H9 (cell line): ENCODE results near the gene BCAS3. TPM values are rescaled to one million over a fixed set of nuclear protein-coding genes. Genes with fewer than 3 reads are reported as not detected.

Experiments used
- DNase-seq: peaks from one replicate; pipeline ENCODE4 v3.0.0-alpha.2; 2017
- H2AFZ ChIP-seq: one replicate; pipeline ENCODE4 v1.6.1; 2013; ENCODE audit warnings: mild to moderate bottlenecking, low read length, control low read depth, moderate library complexity
- H2AK5ac ChIP-seq: 2 replicates; pipeline ENCODE4 v1.6.1; 2013; ENCODE audit warnings: low read length, control low read depth, mixed read lengths; ENCODE audit not compliant: insufficient read length
- H2BK120ac ChIP-seq: one replicate; pipeline ENCODE4 v1.6.1; 2013; ENCODE audit warnings: low read depth, mild to moderate bottlenecking, low read length, control low read depth, inconsistent platforms; ENCODE audit not compliant: poor library complexity, severe bottlenecking
- H2BK12ac ChIP-seq: 2 replicates; pipeline ENCODE4 v1.6.1; 2013; ENCODE audit warnings: low read length, control low read depth, mixed read lengths, low read depth; ENCODE audit not compliant: insufficient read length
- H2BK15ac ChIP-seq: 2 replicates; pipeline ENCODE4 v1.6.1; 2013; ENCODE audit warnings: low read depth, low read length, control low read depth
- H2BK20ac ChIP-seq: one replicate; pipeline ENCODE4 v1.6.1; 2013; ENCODE audit warnings: low read depth, mild to moderate bottlenecking, low read length, control low read depth, inconsistent platforms; ENCODE audit not compliant: poor library complexity, severe bottlenecking
- H2BK5ac ChIP-seq: 2 replicates; pipeline ENCODE4 v1.6.1; 2013; ENCODE audit warnings: low read length, control low read depth, mixed read lengths; ENCODE audit not compliant: insufficient read length
- H3K14ac ChIP-seq: 2 replicates; pipeline ENCODE4 v1.6.1; 2013; ENCODE audit warnings: low read length, control low read depth; ENCODE audit not compliant: insufficient read depth
- H3K18ac ChIP-seq: 2 replicates; pipeline ENCODE4 v1.6.1; 2013; ENCODE audit warnings: low read depth, mild to moderate bottlenecking, mixed read lengths, low read length, control low read depth; ENCODE audit not compliant: insufficient read length
- H3K23ac ChIP-seq: 2 replicates; pipeline ENCODE4 v1.6.1; 2013; ENCODE audit warnings: low read length, control low read depth, mixed read lengths, low read depth; ENCODE audit not compliant: insufficient read length
- H3K23me2 ChIP-seq: 2 replicates; pipeline ENCODE4 v1.6.1; 2013; ENCODE audit warnings: low read depth, mild to moderate bottlenecking, mixed read lengths, low read length, control low read depth; ENCODE audit not compliant: insufficient read length, poor library complexity, severe bottlenecking
- H3K27ac ChIP-seq: 2 replicates; pipeline ENCODE4 v1.5.1; 2013; ENCODE audit warnings: low read length, control low read depth, mixed read lengths, low read depth; ENCODE audit not compliant: insufficient read length
- H3K27me3 ChIP-seq: 2 replicates; pipeline ENCODE4 v1.6.1; 2013; ENCODE audit warnings: low read length, control low read depth, inconsistent platforms; ENCODE audit not compliant: insufficient read depth
- H3K4ac ChIP-seq: 2 replicates; pipeline ENCODE4 v1.6.1; 2013; ENCODE audit warnings: low read depth, mild to moderate bottlenecking, control low read depth, inconsistent platforms, low read length, moderate library complexity
- H3K4me1 ChIP-seq: 2 replicates; pipeline ENCODE4 v1.6.1; 2013; ENCODE audit warnings: low read length, control low read depth, inconsistent platforms; ENCODE audit not compliant: insufficient read depth
- H3K4me2 ChIP-seq: 2 replicates; pipeline ENCODE4 v1.6.1; 2013; ENCODE audit warnings: low read length, control low read depth, mixed read lengths; ENCODE audit not compliant: insufficient read length, insufficient read depth
- H3K56ac ChIP-seq: 2 replicates; pipeline ENCODE4 v1.6.1; 2013; ENCODE audit warnings: low read depth, mild to moderate bottlenecking, mixed read lengths, low read length, control low read depth; ENCODE audit not compliant: insufficient read length
- H3K79me1 ChIP-seq: 2 replicates; pipeline ENCODE4 v1.6.1; 2013; ENCODE audit warnings: low read depth, mild to moderate bottlenecking, moderate library complexity, low read length, control low read depth, inconsistent platforms; ENCODE audit not compliant: insufficient read depth, poor library complexity, severe bottlenecking
- H3K79me2 ChIP-seq: 2 replicates; pipeline ENCODE4 v1.6.1; 2013; ENCODE audit warnings: low read length, control low read depth, inconsistent platforms; ENCODE audit not compliant: insufficient read depth
- H3K9ac ChIP-seq: 2 replicates; pipeline ENCODE4 v1.6.1; 2013; ENCODE audit warnings: low read length, control low read depth, mixed read lengths; ENCODE audit not compliant: insufficient read length; ENCODE audit errors: extremely low read depth
- H3K9me3 ChIP-seq: one replicate; pipeline ENCODE4 v1.6.1; 2013; ENCODE audit warnings: low read depth, low read length, inconsistent platforms; ENCODE audit not compliant: control insufficient read depth
- H3T11ph ChIP-seq: one replicate; pipeline ENCODE4 v1.6.1; 2013; ENCODE audit warnings: mild to moderate bottlenecking, low read length, control low read depth, inconsistent platforms
- H4K20me1 ChIP-seq: one replicate; pipeline ENCODE4 v1.6.1; 2013; ENCODE audit not compliant: control insufficient read depth, insufficient read length, insufficient read depth
- H4K5ac ChIP-seq: 2 replicates; pipeline ENCODE4 v1.6.1; 2013; ENCODE audit warnings: low read depth, mild to moderate bottlenecking, mixed read lengths, low read length, control low read depth; ENCODE audit not compliant: insufficient read length
- H4K8ac ChIP-seq: replicated peaks from 2 replicates; pipeline ENCODE4 v1.6.1; 2013; ENCODE audit warnings: low read length, control low read depth, mixed read lengths, low read depth; ENCODE audit not compliant: insufficient read length
- H4K91ac ChIP-seq: 2 replicates; pipeline ENCODE4 v1.6.1; 2013; ENCODE audit warnings: low read depth, mild to moderate bottlenecking, moderate library complexity, mixed read lengths, low read length, control low read depth; ENCODE audit not compliant: insufficient read length
- H3K27ac Mint-ChIP-seq, 3 experiments: 2 replicates in 2 of 3; 3 replicates in 1 of 3; pipeline ENCODE4 v1.8.0; 2020 to 2021; ENCODE audit warnings: mixed read lengths in 3 of 3, mild to moderate bottlenecking in 1 of 3, moderate library complexity in 1 of 3
- H3K27me3 Mint-ChIP-seq: 2 replicates; pipeline ENCODE4 v1.8.0; 2021; ENCODE audit warnings: low read depth, mild to moderate bottlenecking, moderate library complexity, mixed read lengths
- H3K36me3 Mint-ChIP-seq, 3 experiments: 2 replicates in 2 of 3; 3 replicates in 1 of 3; pipeline ENCODE4 v1.8.0; 2020 to 2021; ENCODE audit warnings: low read depth in 3 of 3, mixed read lengths in 3 of 3; ENCODE audit not compliant: insufficient read depth in 1 of 3
- H3K4me1 Mint-ChIP-seq, 2 experiments: 2 replicates each; pipeline ENCODE4 v1.8.0; 2020; ENCODE audit warnings: mixed read lengths in 2 of 2
- H3K4me3 Mint-ChIP-seq, 2 experiments: 2 replicates in 1 of 2; 3 replicates in 1 of 2; pipeline ENCODE4 v1.8.0; 2020 to 2021; ENCODE audit warnings: mild to moderate bottlenecking in 2 of 2, mixed read lengths in 2 of 2, moderate library complexity in 1 of 2
- H3K9me3 Mint-ChIP-seq, 2 experiments: 2 replicates in 1 of 2; 3 replicates in 1 of 2; pipeline ENCODE4 v1.8.0; 2020; ENCODE audit warnings: mild to moderate bottlenecking in 2 of 2, mixed read lengths in 2 of 2, moderate library complexity in 1 of 2
- WGBS: extraction: QIAGEN DNeasy Blood & Tissue Kit; methylation state at CpG from one replicate; pipeline ENCODE4 v1.1.7; 2013; ENCODE audit warnings: missing lambda C conversion rate, low lambda C conversion rate, mixed read lengths; ENCODE audit not compliant: insufficient read length; ENCODE audit errors: extremely low coverage; 5-methylcytosine and 5-hydroxymethylcytosine counted together
- total RNA-seq: library from RNA; stranded (reverse); gene quantifications from 2 replicates; pipeline ENCODE4 v1.2.1, GENCODE V29; 2021
- TF ChIP-seq, protein P1 (sequence below): fragments of 200-600 bp; sonication (generic); conservative IDR thresholded peaks from 3 replicates; pipeline ENCODE4 v1.8.0; 2021; ENCODE audit warnings: antibody characterized with exemption, mild to moderate bottlenecking

Gene BCAS3
- total RNA-seq, 1 experiment from 2014 or later = 22.4 TPM

DNA sequence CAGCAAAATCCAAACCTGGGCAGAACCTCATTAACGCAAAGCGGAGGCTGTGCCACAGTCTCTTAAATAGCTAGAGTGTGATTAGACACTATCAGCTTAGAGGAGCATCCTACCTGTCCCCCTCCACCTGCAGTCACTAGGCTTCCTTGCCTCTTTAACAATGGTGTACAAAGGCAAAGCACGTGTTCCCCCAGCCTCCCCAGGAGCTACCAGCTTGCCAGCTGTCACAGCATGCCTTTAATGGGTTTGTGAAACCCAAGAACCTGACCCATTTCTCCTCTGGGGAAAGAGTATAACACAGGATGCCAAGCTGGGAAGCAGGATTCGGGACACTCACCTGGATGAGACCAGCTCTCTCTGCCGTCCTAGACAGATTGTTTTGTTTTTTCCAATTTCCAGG is 684.7 kb downstream of the BCAS3 start:
- Histone ChIP-seq H3K4ac (no peak overlapping the region), H3K14ac (no peak overlapping the region), H4K5ac (no peak overlapping the region), H3K56ac (no peak overlapping the region), H2BK5ac (no peak overlapping the region), H3K9me3 (no peaks in the 10 kb centered on the region), H3K27me3 (no peaks in the 10 kb centered on the region), H3K18ac (no peak overlapping the region), H3K79me1 (no peaks in the 10 kb centered on the region), H2BK15ac (no peak overlapping the region), H2AK5ac (no peak overlapping the region), H3K23ac (no peak overlapping the region), H3K4me1 (no peaks in the 10 kb centered on the region), H3K79me2 (no peaks in the 10 kb centered on the region), H2BK120ac (no peak overlapping the region), H3T11ph (no peak overlapping the region), H2BK20ac (no peak overlapping the region), H2BK12ac (no peak overlapping the region), H4K20me1 (no peaks in the 10 kb centered on the region), H3K27ac (no peak overlapping the region), H3K4me2 (no peak overlapping the region), H4K8ac (no peak overlapping the region), H2AFZ (no peak overlapping the region), H3K23me2 (no peaks in the 10 kb centered on the region), H4K91ac (no peak overlapping the region), H3K9ac (no peak overlapping the region)
- DNase-seq = no peak
- no peak overlapping the region for H3K27ac Mint-ChIP-seq
- peaks cover 0 to 2% of the 10 kb centered on the region in 2 experiments; a peak in 1 of 5 replicates for H3K9me3 Mint-ChIP-seq
- H3K4me3 Mint-ChIP-seq = no peak overlapping the region
- no peaks in the 10 kb centered on the region; the same call in 1 of the 2 replicates for H3K27me3 Mint-ChIP-seq
- H3K36me3 Mint-ChIP-seq = no peaks in the 10 kb centered on the region; a peak in 1 of 7 replicates
- H3K4me1 Mint-ChIP-seq = peaks cover 12 to 24% of the 10 kb centered on the region in 2 experiments
- TF ChIP-seq, protein P1, sequence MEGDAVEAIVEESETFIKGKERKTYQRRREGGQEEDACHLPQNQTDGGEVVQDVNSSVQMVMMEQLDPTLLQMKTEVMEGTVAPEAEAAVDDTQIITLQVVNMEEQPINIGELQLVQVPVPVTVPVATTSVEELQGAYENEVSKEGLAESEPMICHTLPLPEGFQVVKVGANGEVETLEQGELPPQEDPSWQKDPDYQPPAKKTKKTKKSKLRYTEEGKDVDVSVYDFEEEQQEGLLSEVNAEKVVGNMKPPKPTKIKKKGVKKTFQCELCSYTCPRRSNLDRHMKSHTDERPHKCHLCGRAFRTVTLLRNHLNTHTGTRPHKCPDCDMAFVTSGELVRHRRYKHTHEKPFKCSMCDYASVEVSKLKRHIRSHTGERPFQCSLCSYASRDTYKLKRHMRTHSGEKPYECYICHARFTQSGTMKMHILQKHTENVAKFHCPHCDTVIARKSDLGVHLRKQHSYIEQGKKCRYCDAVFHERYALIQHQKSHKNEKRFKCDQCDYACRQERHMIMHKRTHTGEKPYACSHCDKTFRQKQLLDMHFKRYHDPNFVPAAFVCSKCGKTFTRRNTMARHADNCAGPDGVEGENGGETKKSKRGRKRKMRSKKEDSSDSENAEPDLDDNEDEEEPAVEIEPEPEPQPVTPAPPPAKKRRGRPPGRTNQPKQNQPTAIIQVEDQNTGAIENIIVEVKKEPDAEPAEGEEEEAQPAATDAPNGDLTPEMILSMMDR = no peak
- WGBS = no CpG with 5 or more reads among the region's 5 CpGs
